NCI-H510A (cell line): Measurements from ENCODE around the gene ACO1.

Experiments
- DNase-seq: peaks from one replicate; lab custom pipeline; 2025; lab: John Stamatoyannopoulos, UW

The ACO1 gene

GRCh38 chr9:32490601-32491000, 106.2 kb downstream of the ACO1 start:
- no peak for DNase-seq

GRCh38 chr9:32497921-32498320, 113.5 kb downstream of the ACO1 start:
- DNase-seq: no peak

GRCh38 chr9:32500768-32501167, 116.3 kb downstream of the ACO1 start:
- DNase-seq: no peak

- DNase-seq: no peak
Measured at GRCh38 chr9:32501868-32502267, 117.4 kb downstream of the ACO1 start.

GRCh38 chr9:32502464-32502863, 118.0 kb downstream of the ACO1 start:
- no peak for DNase-seq

GRCh38 chr9:32503008-32503407, 118.6 kb downstream of the ACO1 start:
- no peak for DNase-seq
